GM12892 (cell line): ENCODE data around the gene RAD9B. TPM values are rescaled to one million over a fixed set of nuclear protein-coding genes. Genes with fewer than 3 reads are reported as not detected.
"Not testable (repeated sequence)": the region's sequence is repeated elsewhere in the genome, so short reads cannot be mapped to it uniquely, and the experiment has no call there.

Experiments
- DNase-seq: peaks from one replicate; pipeline ENCODE4 v3.0.0; 2011; ENCODE audit not compliant: insufficient read length
- FAIRE-seq: peaks from 2 replicates; lab custom pipeline; 2011; peaks lifted over from hg19 to GRCh38; lab: Jason Lieb, UNC
- POLR2A ChIP-seq: IDR thresholded peaks from 2 replicates; pipeline ENCODE4 v1.6.1; 2011; ENCODE audit warnings: low read depth, low read length, control low read depth
- POLR2AphosphoS5 ChIP-seq: IDR thresholded peaks from 2 replicates; pipeline ENCODE4 v1.6.1; 2011; ENCODE audit warnings: low read depth, low read length, control low read depth
- TAF1 ChIP-seq: IDR thresholded peaks from 2 replicates; pipeline ENCODE4 v1.6.1; 2011; ENCODE audit warnings: low read depth, mild to moderate bottlenecking, control low read depth, low read length, borderline replicate concordance
- polyA plus RNA-seq: library from polyadenylated mRNA; unstranded; fragments of >200 nt; gene quantifications from one replicate; pipeline ENCODE4 v1.2.1, GENCODE V29; 2012; ENCODE audit warnings: missing spikeins, inconsistent platforms; ENCODE audit not compliant: missing spikeins

Gene RAD9B
- 1.1 TPM for polyA plus RNA-seq

DNA sequence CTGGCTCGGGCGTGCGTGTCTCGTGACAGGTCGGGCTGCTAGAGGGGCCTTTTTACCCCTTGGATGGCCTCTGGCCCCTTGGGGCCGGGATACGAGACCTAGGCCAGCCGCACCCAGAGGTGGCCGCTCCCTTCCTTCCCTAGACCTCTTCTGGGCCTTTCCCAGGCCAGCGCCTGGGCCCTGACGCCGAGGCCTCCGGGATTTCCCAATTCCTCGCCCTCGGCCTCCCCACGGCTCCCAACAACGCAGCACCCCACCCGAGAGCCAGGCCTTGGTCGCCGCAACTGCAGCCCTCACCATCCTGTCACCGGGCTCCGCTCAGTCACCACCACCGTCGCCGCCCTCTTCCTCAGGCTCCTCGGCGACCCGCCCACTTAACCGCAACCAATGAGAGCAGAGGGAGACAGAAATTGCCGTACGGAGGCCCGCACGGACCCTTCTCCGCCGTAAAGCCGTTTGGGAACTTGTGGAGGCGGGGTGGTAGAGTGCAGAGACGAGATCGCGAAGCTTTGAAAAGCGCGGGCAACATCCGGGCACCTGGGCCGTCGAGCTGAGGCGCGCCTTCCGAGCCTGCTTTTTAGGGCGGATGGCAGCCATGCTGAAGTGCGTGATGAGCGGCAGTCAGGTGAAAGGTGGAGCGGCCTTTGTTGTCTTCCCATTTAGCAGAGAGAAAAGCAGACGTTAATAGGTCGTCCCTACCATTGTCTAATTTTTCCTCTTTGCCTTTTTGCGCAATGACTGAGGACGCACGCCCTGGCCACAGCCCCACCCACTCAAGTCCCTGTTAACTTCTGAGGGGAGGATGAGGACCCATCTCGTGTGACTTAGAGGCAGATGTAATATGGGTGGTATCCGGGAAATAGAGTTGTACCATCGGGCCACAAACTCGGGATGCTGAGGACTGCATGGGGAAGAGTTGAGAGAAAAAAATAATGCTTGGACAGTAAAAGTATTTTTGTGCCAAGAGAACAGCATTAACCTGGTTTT lies at the start of gene RAD9B, which contains the start of gene VPS29:
Gene RAD9B, plus strand, starts transcription at position 580 of the 987 bp plus-strand sequence. Its CDS starts 7 bp downstream, at position 587.
Gene VPS29, minus strand, starts transcription at position 360 of the 987 bp plus-strand sequence. Its CDS starts 60 bp downstream, at position 300.
- TF ChIP-seq POLR2A (peak; percentile 98), POLR2AphosphoS5 (peak; percentile 96), TAF1 (peak; percentile 90)
- peak; percentile 98 for FAIRE-seq
- DNase-seq = peak; percentile 85

DNA sequence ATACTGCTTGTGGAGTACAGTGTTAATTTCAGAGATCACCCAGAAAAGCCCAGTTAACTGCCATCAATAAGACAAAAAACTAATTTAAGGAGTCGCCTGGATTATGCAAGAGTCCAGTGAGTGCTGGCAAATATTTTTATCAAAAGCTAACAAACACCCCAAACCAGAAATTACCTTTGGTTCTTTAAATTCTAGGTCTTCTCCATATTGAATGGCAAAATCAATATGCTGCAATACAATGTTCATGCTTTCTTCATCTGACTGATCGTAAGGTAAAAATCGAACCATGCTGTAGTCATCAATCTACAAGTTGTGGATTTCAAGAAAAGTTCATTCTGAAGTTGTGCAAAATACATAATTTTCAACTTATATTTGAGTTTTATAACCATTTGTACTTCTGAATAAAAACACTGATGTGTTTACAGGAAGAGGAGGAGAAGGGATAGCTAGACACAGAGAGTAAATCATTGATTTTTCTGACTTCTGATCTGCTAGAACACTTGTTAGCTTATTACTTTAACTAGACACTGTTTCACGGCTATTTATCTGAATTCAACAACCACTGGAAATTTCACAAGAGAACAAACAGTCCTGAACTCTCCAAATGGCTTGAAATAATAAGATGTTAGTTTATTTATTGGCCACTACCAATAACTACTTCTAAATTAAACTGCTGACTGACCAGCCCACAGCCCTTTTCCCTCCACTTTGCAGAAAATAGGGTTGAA lies 48.4 kb upstream of the RAD9B start:
- FAIRE-seq = no peak
- DNase-seq = no peak
- TF ChIP-seq TAF1 (no peak), POLR2A (no peak), POLR2AphosphoS5 (no peak)

DNA sequence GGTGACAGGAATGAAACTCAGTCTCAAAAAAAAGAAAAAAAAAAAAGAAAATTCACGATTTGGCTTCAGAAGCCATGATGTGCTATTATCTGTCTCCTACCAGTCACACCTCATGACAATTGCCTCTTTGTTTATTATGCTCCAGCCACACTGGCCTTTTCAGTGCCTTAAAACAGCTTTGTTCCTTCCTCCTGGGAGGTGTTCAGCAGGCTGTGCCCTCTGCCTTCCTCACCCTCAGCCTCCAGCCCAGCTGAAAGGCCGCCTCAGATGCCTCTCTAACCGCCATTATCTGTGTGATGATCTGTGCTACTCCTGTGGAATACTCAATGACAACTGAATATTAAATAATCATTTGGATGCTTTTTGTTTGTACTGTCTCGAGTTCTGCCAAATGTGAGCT lies 43.4 kb upstream of the RAD9B start:
- TF ChIP-seq TAF1 = no peak
- no peak for TF ChIP-seq POLR2AphosphoS5
- TF ChIP-seq POLR2A = no peak
- DNase-seq (no peak), FAIRE-seq (no peak)

DNA sequence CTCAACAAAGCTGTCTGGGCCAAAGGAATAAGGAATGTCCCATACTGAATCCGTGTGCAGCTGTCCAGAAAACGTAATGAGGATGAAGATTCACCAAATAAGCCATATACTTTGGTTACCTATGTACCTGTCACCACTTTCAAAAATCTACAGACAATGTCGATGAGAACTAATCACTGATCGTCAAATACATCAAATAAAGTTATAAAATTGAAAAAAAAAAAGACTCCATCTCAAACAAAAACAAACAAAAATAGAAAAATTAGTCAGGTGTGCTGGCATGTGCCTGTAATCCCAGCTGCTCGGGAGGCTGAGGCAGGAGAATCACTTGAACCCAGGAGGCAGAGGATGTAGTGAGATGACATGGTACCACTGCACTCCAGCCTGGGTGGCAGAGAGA lies 40.9 kb upstream of the RAD9B start:
- not testable (repeated sequence) for DNase-seq, FAIRE-seq

DNA sequence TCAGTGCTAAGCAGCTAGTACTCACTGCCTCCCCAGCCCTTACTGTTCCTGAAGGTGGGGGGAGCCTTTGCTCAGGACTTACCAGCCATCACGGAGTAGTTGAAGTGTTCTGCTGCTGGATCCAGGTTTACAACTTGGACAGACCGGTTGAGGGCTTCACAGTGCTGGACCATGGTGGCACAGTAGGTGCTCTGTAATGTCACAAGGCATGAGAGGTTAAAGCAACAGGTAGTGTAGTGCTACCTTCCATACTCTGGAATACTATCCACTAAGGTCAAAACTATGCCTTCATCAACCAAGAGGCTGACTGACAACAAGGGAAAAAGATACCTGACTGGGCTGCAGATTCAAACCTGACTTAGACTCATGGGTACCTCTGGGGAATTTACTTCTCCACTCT lies 37.1 kb upstream of the RAD9B start:
- TF ChIP-seq TAF1 (no peak), POLR2AphosphoS5 (no peak), POLR2A (no peak)
- FAIRE-seq (no peak), DNase-seq (no peak)

DNA sequence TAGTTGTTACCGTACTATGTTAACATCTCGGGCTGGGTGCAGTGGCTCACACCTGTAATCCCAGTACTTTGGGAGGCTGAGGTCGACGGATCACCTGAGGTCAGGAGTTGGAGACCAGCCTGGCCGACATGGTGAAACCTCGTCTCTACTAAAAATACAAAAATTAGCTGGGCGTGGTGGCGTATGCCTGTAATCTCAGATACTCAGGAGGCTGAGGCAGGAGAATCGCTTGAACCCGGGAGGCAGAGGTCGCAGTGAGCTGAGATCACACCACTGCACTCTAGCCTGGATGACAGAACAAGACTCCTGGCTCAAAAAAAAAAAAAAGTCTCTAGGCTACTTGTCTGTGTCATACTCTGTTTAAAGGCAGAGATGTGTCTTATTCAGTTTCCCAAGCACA lies 36.4 kb upstream of the RAD9B start:
- not testable (repeated sequence) for DNase-seq, FAIRE-seq

DNA sequence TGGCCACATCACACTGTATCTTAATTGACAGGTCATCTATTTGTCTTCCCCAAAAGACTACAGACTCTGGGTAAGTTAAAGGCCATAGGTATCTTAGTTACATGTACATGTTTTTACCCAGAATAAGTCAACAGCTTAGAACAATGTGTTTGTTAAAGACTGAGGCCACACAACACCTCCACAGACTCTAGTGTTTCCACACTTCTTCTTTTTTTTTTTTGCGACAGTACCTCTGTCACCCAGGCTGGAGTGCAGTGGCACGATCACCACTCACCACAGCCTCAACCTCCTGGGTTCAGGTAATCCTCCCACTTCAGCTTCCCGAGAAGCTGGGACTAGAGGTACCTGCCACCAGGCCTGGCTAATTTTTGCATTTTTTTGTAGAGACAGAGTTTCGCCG lies 35.3 kb upstream of the RAD9B start:
- FAIRE-seq = no peak
- no peak for DNase-seq
- no peak for TF ChIP-seq POLR2A
- TF ChIP-seq POLR2AphosphoS5 = no peak
- TF ChIP-seq TAF1 = no peak

DNA sequence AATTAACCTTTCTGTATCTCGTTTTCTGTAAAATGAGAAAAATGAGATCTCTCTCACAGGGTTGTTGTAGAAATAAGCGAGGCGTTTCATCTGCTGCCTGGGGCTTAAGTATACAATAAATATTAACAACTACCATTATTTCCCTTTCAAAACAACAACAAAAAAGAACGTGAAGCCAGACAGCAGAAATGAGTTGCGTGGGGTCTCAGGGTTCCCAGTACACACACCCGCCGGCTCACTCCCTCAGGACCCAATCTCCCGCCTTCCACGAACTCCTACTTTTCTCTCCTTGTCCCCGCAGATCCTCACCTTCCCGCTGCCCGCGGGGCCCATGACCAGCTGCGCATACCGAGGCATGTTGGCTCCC lies 34.3 kb upstream of the RAD9B start:
- no peak for DNase-seq
- no peak for FAIRE-seq
- TF ChIP-seq POLR2A (no peak), POLR2AphosphoS5 (no peak), TAF1 (no peak)

DNA sequence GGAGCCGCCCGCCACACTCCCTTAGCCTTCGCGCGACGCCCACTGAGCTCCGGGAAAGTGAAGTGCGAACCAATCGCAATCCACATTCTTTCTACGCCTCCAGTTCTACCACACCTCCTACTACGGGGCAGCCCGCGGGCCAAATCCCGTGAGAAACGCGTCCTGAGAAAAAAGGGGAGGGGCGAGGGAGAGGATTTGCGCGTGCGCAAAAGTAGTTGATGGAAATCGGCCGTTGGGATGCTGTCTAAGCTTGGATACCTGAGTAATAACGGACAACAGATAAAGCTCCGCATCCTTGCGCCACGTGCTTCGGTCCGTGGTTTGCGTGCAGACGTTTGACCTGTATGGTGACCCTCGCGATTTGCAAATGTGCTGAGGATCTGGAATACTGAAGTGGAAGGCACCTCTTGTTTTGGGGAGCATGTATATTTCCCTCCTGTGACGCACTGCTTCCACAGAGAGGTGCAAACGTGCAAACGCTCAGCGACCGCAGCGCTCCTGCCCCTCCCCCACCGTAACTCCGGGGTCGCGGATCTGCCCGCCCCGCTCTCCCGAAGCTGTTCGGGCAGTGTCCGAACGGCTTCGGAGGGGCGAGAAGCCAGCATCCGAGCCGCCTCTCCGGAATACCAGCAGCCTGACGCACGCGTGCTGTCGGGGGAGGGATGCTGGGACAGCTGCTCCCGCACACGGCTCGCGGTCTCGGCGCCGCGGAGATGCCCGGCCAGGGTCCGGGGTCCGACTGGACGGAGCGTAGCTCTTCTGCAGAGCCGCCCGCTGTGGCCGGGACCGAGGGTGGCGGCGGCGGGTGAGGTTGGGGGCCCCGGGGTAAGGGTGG lies 33.7 kb upstream of the RAD9B start, which contains the start of the genes FAM216A and GPN3:
Gene FAM216A, plus strand, starts transcription at position 632 of the 835 bp plus-strand sequence. Its CDS starts 31 bp downstream, at position 663.
Gene GPN3, minus strand, starts transcription at position 44 of the 835 bp plus-strand sequence. CDS start 54 bp downstream, outside the sequence.
- FAIRE-seq (peak; percentile 99), DNase-seq (peak; percentile 79)
- TF ChIP-seq POLR2A (peak; percentile 83), TAF1 (peak; percentile 68; the same call in 1 of the 2 replicates), POLR2AphosphoS5 (peak; percentile 72)

DNA sequence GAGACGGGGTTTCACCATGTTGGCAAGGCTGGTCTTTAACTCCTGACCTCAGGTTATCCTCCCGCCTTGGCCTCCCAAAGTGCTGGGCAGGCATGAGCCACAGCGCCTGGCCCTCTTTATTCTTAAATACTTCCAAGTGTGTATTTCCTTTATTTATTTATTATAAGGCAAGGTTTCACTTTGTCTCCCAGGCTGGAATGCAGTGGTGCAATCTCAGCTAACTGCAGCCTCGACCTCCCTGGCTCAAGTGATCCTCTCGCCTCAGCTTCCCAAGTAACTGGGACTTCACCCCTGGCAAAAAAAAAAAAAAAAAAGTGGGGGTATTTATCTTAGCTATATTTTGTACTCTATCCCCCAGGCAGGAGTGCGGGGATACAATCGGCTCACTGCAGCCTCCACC lies 26.7 kb upstream of the RAD9B start:
- FAIRE-seq = no peak
- DNase-seq = no peak
- TF ChIP-seq POLR2AphosphoS5 = no peak
- no peak for TF ChIP-seq POLR2A
- TF ChIP-seq TAF1 = no peak

DNA sequence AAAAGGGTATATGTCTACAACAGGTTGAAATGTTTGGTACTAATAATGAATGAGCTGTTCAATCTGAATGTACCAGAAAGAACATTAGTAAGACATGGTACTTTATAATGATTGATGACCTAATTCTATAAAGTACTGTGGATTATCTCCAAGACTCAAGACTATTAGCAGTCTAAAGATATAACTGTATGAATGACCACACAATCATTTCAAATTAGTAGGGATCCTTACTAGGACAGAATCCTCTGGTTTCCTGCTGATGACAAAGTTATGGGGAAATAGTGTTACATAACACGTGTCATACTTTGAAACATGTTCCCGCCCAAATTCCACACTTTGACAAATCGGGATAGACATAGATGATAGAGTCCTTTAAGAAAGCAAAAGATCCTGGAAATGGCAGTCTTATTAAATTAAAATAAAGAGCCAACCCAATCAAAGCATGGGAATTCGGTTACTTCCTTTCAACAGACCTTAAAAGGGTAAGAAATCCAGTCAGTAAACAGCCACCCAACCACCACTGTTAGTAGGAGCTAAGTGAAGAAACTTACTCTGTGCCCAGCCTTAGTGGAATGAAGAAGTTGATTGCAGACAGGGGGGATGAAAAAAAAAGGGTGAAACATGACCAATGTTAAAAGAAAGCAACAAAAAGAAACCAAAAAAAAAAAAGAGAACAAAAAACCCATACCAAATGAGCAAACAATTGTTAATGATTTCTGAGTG lies 3.0 kb upstream of the RAD9B start:
- no peak for TF ChIP-seq POLR2AphosphoS5
- no peak for TF ChIP-seq POLR2A
- TF ChIP-seq TAF1 = no peak
- DNase-seq = no peak
- no peak for FAIRE-seq

DNA sequence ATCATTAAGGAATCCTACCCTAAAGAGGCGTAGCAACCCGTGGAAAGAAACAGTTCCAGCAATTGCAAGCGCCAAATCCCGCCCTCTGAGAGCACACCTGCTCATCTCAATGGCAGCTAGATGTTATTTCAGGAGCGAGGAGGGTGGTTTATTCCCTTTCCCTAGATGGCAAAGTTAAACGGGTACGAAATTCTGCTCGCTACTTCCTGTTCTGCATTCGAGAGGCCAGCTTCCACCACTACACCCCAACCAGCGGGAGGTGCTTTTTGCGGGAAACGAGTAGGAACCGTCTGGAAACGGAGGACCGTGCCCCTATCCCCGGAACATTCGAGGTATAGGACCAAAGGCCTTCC lies 756 bp upstream of the RAD9B start:
- DNase-seq = no peak
- FAIRE-seq = peak; percentile 5
- TF ChIP-seq POLR2A = no peak
- no peak for TF ChIP-seq POLR2AphosphoS5
- no peak for TF ChIP-seq TAF1
